Activated CD8-positive, alpha-beta memory T cell treated with anti-CD3 and anti-CD28 coated beads, Interleukin-2, amount 50 U/mL, for 48 hours (primary cell): ENCODE results near the gene AFF3.

ENCODE experiments used
- DNase-seq: peaks from one replicate; pipeline ENCODE4 v3.0.0-alpha.2; 2020

The AFF3 gene

DNA sequence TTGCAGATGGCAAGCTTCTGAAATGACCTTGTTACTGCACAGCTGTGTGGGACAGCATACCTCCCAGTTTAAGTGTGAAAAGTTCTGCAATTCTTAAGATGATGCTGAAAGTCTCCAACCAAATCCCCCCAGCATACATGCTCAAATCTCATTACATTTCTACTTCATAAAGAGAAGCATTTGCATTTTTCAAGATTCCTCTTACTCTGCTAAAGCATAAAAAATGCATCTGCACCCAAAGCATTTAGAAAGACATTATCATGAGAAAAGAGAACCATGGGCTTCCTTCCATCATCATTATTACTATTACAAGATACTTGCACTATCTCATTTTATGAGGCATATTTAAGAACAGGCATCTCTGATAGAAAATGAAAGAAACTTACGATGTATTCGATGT, 415.7 kb downstream of the AFF3 start:
- no peak for DNase-seq

DNA sequence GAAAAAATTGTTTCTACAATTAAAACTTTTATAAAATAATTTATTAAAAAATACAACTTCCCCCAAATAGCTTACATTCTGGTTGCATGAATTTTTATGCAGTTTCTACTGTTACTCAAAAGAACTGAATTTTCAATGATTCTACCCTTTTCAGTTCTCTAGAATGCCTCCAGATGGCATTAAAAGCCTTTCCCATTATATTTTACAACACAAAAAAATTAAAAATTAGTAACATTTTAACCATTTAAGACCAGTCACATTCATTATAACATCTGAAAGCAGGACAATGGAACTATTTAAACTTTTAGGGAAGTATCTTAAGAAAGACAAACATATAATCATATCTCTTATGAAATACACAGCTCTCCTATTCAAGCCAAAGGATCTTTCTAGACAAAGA, 416.6 kb downstream of the AFF3 start:
- no peak for DNase-seq

DNA sequence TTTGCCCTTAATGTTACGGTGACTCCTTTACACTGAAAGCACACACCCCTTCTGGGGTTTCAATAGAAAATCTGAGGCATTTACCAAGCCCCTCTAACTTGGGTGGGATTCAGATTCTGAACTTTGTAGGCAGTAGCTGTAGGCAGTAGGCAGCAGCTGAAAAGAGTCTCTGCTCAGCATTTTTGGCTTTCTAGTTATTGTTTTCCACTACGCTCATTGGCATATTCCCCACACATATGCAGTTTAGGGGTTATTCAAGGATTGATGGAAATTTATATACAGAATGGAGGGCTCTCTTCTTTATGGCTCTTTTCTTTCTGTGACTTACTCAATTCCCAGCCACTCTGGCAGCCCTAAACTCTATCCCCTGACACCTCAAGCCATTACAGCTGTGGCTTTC, 419.9 kb downstream of the AFF3 start:
- no peak for DNase-seq

DNA sequence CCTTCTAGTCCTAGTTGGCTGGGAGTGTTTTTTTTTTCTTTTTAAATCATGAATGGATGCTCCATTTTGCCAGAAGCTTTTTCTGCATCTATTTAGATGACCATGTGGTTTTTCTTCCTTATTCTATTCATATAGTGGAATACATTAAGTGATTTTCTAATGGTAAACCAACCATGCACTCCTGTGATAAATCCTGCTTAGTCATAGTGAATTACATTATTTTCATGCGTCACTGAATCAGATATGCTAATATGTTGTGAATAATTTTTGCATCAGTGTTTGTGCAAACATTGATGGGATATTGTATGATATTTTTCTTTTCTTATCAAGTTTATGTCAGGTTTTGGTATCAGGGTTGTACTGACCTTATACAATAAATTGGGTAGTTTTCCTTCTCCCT, 423.3 kb downstream of the AFF3 start:
- no peak for DNase-seq

- no peak for DNase-seq
Measured at GRCh38 chr2:99715956-99716355, 426.4 kb downstream of the AFF3 start.

GRCh38 chr2:99714349-99714748, 428.0 kb downstream of the AFF3 start:
- no peak for DNase-seq

DNA sequence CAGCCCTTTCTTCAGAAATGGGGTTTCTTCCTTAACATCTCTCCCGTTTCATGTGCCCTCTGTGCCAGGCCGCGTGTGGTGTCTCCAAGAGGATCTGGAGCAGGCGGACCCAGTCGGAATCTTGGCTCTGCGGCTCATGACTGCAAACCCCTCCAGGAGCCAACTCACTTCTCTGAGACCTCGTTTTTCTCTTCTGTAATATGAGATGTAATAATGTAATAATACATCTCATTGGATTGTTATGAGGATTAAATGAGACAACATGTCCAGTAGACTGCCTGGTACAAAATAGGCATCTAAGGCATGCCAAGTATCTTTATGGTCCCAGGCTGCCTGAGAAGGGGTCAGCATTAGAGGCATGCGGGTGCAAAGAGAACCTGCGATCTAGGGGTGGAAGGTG, 431.2 kb downstream of the AFF3 start:
- DNase-seq, result no peak

DNA sequence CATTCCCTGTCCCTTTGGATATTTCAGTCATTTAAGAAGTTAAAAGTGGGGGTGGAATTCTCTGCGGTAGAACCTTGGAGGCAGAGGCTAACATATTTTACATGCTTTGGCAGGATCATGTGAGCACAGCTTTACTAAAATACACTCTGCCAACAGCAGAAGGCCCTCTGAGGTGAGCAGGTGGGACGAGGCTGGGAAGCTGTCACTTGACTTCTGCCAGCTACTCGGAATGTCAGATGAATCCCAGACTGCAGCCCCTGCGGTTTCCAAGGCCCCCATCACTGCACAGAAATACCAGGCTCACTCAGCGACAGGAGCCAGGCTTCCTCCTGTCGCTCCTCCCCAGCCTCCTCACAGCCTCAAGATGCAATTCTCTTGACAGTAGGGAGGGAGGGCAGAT, 431.7 kb downstream of the AFF3 start:
- DNase-seq, result no peak

GRCh38 chr2:99709229-99709628, 433.2 kb downstream of the AFF3 start:
- DNase-seq, result no peak

DNA sequence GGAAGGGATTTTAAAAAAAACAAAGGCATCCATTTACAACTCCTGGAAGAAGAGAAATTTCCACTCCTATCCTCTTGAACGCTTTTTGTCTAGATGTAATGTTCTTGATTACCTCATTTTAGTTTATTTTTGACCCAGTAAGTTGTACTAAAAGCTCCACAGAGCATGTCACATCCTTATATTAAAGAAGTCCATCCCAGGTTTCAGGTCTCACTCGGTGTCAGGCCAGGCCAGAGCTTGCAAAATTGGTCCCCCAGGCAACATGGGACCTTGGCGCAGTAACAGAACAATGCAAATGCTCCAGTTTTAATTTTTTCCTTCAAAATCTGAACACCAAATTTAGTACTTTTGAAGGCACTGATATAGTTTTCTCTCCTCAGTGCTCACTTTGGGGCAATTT, 434.2 kb downstream of the AFF3 start:
- no peak for DNase-seq

DNA sequence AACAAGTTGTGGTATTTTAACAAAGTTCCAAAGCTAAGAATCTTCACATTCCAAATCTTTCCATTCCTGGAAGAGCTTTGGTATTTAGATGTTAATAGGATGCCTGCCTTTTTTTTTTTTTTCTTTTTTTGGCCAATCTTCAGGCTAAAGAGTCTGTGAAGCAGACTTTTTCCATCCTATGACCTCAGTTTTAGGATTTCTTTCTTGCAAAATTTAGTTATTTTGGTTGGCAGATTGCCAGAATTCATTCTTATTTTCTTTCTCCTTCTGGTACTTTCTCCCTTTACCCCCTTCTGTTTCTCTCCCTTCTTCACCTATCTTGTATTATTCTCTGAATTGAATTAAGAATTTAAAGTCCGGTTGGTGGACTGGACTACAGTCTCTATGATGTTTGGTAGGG, 434.8 kb downstream of the AFF3 start:
- no peak for DNase-seq

GRCh38 chr2:99706735-99707134, 435.7 kb downstream of the AFF3 start:
- DNase-seq, result no peak

- no peak for DNase-seq
Measured at GRCh38 chr2:99701503-99701902, 440.9 kb downstream of the AFF3 start.

- DNase-seq, result no peak
Measured at GRCh38 chr2:99700482-99701398, 441.6 kb downstream of the AFF3 start.

- DNase-seq, result no peak
Measured at GRCh38 chr2:99698896-99699295, 443.5 kb downstream of the AFF3 start.

GRCh38 chr2:99697811-99698568, 444.4 kb downstream of the AFF3 start:
- no peak for DNase-seq

DNA sequence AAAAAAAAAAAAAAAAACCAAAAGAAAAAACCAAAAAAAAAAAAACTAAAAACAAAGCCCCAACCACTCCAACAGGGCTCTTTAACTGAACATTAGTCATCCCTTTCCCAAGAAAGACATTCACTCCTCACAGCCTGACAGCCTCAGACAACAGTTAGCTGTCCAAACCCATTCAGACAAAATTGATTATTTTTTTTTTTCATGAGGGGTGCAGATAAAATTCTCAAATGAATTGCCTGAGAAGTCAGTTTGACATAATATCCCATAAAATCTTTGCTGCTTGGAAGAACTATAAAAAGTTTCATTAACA, 446.5 kb downstream of the AFF3 start:
- no peak for DNase-seq

DNA sequence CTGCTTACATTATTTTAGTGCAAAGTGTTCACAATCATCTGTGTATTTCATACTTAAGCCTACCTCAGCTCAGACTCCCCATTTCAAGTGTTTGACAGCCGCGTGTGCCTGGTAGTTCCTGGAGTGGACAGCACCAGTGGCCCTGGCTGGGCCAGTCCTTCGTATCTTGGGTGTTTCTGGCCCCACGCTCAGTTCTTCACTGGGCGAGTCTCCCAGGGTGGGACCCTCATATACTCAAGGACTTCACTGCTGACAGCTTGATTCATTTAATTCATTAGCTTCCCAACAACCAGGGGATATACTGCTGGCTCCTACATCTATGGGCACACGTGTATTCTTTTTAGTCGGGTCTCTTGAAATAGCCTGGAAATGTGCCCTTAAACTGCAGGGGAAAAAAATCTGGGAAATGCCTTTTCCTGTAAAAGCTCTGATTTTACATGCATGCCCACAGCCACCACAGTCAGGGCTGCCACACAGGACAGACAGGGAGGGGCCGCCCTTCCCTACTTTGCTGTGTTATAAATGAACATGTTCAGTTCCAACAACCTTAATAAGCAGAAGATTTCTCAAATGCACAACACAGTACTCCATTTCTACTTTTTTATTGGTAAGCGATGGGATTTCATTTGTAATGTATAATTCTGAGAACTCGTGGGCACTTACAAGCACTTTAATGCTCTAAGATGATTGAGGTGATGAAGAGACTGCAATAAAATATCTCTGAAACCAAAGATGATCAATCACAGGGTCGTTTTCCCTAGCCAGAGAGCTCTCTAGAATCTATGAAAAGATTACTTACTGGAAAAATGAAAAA, 447.1 kb downstream of the AFF3 start:
- DNase-seq, result no peak

DNA sequence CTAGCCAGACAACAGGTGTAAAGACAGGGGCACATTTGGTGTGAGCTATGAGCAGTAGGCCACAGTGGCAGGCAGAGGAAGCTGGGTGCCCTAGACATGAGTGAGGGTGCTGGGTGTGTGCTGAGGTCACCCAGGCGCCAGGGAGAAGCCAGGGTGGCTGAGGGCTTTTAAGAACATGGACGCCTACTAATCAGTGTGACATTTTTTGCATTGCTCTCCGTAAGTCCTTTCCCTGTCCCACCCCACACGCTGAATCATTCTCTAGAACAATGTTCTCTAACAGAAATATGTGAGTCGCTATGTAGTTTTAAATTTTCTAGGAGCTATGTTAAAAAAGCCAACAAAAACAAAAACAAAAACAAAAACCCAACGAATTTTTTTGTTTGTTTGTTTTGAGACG, 448.1 kb downstream of the AFF3 start:
- no peak for DNase-seq

DNA sequence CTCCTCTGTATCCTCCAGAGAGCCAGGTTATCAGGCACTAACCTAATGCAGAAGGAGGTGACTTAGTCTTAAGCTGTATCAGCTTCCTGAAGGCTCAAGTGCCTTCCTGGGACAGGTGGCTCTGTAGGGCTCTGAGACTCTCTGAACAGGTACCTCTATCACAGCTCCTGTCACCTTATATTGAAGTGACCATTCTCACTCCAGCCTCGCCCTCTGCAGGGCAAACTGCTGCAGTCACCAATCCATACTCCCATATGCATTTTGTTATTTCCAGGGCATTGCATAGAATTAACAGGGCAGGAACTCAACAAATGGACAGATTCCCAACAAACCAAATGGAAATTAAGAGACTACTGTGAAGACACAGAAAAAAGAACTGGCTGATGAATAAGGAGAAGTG, 449.6 kb downstream of the AFF3 start:
- DNase-seq, result no peak

DNA sequence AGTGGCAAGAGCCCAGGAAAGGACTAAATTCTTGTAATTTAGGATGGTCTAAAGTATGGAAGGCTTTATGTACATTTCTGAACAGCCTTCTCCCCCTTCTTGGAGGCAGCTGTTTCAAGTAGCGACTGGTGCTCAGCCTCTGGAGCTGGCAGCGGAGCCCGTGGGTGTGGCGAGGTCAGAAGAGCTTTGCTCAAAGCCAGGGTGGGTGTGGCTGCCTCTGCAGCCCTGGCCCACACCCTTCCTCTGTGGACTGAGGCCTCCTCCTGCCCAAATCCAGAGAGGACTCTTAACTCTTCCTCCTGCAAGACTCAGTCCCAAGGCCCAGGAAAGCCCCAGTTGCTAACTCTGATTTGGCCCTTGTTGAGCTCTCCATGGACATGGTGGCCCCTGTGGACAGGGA, 450.5 kb downstream of the AFF3 start:
- DNase-seq, result no peak

GRCh38 chr2:99689145-99689742, 453.1 kb downstream of the AFF3 start:
- DNase-seq, result no peak

DNA sequence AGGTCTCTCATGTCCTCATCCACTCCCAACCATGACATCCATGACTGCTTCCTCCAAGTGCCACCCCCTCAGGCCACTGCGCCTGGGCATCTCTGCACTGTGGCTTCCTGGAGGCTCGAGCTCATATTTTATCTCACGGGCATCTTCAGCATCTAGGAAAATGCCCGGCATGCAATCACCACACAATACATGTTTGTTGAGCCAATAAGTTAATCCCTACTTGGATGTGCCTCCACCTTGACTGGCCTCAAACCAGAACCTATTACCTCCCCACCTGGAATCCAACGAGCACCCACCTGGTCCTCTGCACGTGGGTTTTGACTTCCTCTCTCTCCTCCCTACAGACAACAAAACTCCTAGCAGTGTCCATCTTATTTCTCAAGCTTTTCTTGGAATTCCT, 453.7 kb downstream of the AFF3 start:
- no peak for DNase-seq
